ENCODE measurements around the gene DACT1. TPM values are rescaled to one million over a fixed set of nuclear protein-coding genes. Genes with fewer than 3 reads are reported as not detected.

Gene DACT1
- total and polyA plus RNA-seq, 8 donors = 0.29 to 28.9 (median 7.7) TPM

GRCh38 chr14:58607131-58607951, 30.4 kb upstream of the DACT1 start:
- Histone ChIP-seq H3K4me3 (no peak overlapping the region), H3K9me3 (no peaks in the 10 kb centered on the region), H3K27me3 (no peaks in the 10 kb centered on the region), H3K4me1 (no peaks in the 10 kb centered on the region), H3K36me3 (no peaks in the 10 kb centered on the region), H3K27ac (no peak overlapping the region)
- intact Hi-C loops (cut with DNase I; ENCODE audit: low total_unique reads) = no loop called here
- DNase-seq = no peak
- TF ChIP-seq CTCF (IDR thresholded peaks at IDR 0.05) (no peak), POLR2AphosphoS5 (IDR thresholded peaks at IDR 0.05) (no peak), POLR2A (IDR thresholded peaks at IDR 0.05) (no peak), EP300 (IDR thresholded peaks at IDR 0.05) (no peak)
- 43 to 62% (median 56%) methylated on average over 7 of the region's 7 CpGs for WGBS, 5 donors

- intact Hi-C loops (cut with DNase I; ENCODE audit: low total_unique reads) = no loop called here
- Histone ChIP-seq H3K4me3 (no peak overlapping the region), H3K27me3 (no peaks in the 10 kb centered on the region), H3K9me3 (no peaks in the 10 kb centered on the region), H3K36me3 (no peaks in the 10 kb centered on the region), H3K27ac (no peak overlapping the region), H3K4me1 (no peaks in the 10 kb centered on the region)
- WGBS, 5 donors = 50 to 80% (median 77%) methylated on average over 3 of the region's 3 CpGs
- TF ChIP-seq POLR2A (IDR thresholded peaks at IDR 0.05) (no peak), EP300 (IDR thresholded peaks at IDR 0.05) (no peak), CTCF (IDR thresholded peaks at IDR 0.05) (no peak), POLR2AphosphoS5 (IDR thresholded peaks at IDR 0.05) (no peak)
- no peak for DNase-seq
These were observed 29.8 kb upstream of the DACT1 start for GRCh38 chr14:58607952-58608317.

- Histone ChIP-seq H3K4me1 (no peaks in the 10 kb centered on the region), H3K9me3 (no peaks in the 10 kb centered on the region), H3K27me3 (peaks cover 0 to 7% (median 0%) of the 10 kb centered on the region in 3 donors), H3K27ac (no peak overlapping the region), H3K36me3 (no peaks in the 10 kb centered on the region), H3K4me3 (no peak overlapping the region)
- intact Hi-C loops (cut with DNase I; ENCODE audit: low total_unique reads) = no loop called here
- 21 to 33% (median 24%) methylated on average over 1 of the region's 1 CpG for WGBS, 5 donors
- DNase-seq = no peak
- no peak for TF ChIP-seq CTCF (IDR thresholded peaks at IDR 0.05)
- TF ChIP-seq POLR2AphosphoS5 (IDR thresholded peaks at IDR 0.05) = no peak
- no peak for TF ChIP-seq EP300 (IDR thresholded peaks at IDR 0.05)
- TF ChIP-seq POLR2A (IDR thresholded peaks at IDR 0.05) = no peak
These were observed 20.1 kb upstream of the DACT1 start for GRCh38 chr14:58617619-58618018.

- Histone ChIP-seq H3K27me3 (no peaks in the 10 kb centered on the region), H3K27ac (no peak overlapping the region), H3K4me1 (no peaks in the 10 kb centered on the region), H3K4me3 (no peak overlapping the region), H3K9me3 (no peaks in the 10 kb centered on the region), H3K36me3 (no peaks in the 10 kb centered on the region)
- 32 to 62% (median 40%) methylated on average over 2 of the region's 2 CpGs for WGBS, 5 donors
- intact Hi-C loops (cut with DNase I; ENCODE audit: low total_unique reads) = no loop called here
- TF ChIP-seq POLR2A (IDR thresholded peaks at IDR 0.05) (no peak), POLR2AphosphoS5 (IDR thresholded peaks at IDR 0.05) (no peak), EP300 (IDR thresholded peaks at IDR 0.05) (no peak), CTCF (IDR thresholded peaks at IDR 0.05) (no peak)
- DNase-seq = no peak
These were observed 17.8 kb upstream of the DACT1 start for GRCh38 chr14:58620011-58620410.
